Measurements from ENCODE around the gene DMXL2.
A peak's percentile ranks its signal among the peaks of the same experiment; 100 is the strongest.
"Not testable (repeated sequence)": the region's sequence is repeated elsewhere in the genome, so short reads cannot be mapped to it uniquely, and the experiment has no call there.

The DMXL2 gene

DNA sequence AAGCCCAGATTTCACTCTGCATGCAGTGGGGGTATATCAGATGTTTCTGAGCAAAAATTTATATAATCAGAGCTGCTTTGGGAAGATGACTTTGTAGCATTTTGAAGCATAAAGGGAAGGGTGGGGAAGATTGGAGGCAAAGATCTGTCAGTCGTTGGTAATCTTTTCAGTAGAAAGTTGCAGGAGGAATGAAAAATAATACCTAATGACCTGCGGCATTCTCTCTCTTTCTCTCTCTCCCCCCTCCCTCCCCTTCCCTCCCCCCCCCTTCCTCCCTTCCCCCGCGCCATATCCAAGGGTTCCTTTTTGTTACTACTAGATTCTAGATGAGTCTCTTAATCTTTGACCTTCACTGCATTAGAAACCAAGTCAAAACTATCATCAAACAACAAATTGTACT lies 1.5 kb upstream of the DMXL2 start:
- DNase-seq (ENCODE audit: low read depth in 2 of 2) = no peak

DNA sequence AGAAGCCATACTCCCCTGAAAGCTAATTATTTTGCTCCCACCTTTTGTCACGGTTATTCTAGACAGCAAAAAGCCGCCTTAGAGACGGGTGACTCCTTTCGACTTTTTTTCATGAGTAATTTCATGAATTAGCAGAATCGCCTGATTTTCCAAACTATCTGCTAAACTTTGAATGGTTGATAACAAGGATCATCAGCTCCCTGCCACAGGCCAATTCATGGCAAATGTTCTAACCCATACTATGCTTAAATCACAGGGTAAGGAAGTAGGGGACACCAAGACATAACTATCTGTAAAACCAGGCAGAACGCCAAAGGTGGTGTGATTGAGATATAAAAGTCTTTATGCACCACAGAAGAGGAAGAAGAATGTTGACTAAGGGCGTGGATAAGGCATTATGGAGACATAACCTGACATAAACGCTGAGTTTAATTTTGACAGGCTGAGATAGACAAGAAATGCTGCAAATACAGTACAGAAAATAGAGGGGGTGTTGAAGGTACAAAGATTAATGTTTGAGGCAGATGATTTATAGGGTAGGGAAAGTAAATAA lies 891 bp upstream of the DMXL2 start:
- DNase-seq (ENCODE audit: low read depth in 2 of 2) = no peak

DNA sequence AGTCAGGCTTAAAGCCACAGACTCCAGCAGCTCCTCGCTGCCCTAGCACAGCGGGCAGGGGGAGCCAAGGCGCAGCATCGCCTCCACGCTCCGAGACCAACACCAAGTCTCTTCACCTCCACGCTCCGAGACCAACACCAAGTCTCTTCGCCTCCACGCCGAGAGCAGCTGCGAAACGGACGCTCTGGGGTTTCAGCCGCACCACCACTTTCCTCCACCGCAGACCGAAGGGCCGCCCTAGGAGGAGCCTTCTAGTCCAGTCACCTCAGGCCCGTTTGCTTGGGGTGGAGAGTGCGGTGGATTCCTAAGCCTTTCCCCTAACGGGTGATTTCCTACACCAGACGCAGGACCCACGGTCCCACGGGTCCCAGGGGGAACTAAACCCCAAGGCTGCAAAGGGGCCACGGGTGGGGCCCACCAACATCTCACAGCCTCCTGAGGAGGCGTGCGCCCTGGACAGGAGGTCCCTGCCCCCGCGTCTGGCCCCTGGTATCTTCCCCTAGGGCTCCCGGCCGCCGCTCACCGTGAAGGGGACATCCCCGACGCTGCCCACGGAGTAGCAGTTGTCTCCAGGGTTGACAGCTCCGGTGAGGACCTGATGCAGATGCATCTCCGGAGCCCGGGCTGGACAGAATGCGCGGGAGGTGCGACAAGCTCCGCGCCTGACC lies 501 bp downstream of the DMXL2 start:
- peak; percentile 22 to 35 for DNase-seq (ENCODE audit: low read depth in 2 of 2)

DNA sequence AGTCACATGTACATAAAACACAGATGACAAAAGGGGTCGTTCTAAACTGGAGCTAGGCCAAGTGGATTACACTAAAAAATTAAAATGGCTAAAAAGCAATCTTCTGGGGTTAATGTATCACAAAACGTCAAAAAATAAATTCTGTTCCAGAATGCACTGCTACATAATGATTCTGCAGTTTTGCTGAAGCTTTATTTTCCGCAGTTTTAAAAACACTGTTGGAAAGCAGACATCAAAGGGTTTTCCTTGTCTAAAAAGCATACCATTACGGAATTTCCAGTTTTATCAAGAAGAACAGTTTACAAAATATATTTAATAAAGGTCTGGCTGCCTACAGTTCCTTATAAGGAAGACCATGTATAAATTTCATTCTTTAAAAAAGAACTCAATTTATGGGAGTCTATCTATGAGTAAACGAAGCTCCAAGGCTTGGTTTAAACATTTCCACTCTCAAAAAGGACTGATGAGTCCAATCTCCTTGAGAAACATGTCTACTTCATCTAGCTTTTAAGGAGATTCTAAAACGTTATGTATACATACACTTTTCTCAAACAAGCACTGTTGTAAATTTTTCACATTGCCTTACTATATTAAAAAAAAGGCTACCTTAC lies 1.3 kb downstream of the DMXL2 start:
- no peak for DNase-seq (ENCODE audit: low read depth in 2 of 2)

DNA sequence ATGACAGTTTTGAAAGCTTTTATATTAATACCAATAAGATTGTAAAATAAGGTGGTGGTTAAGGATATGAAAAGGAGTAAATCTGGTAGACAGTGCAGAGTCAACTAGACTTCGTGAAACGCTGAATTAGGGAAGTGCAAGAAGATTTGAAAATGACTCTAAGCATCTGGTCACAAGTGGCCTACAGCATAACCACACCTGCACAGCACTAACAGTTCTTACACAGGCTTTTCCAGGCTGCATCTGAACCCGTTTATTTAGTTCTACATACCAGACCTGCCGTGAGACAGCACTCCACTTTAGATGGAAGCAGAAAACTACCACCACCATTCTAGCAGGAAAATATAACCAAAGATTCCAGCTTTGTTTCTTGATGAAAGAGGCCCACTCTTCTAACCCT lies 1.9 kb downstream of the DMXL2 start:
- no peak for DNase-seq (ENCODE audit: low read depth in 2 of 2)

DNA sequence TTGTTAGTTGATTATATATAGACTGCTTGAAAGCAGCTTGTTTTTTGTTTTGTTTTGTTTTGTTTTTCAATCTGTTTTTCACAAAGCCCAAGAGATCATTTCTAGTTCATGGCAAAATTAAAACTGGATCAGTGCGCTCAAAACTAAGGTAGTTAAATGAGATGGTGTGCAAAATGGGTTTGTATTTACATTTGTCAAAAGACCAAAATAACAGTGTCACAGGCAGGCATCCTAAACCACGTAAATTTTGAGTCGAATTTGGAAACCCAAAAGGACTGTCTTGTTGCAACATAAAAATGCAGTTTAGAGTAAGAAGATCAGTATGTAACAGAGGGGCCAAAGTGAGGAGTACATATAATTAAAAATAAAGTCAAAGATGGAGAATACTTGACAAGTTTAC lies 2.4 kb downstream of the DMXL2 start:
- no peak for DNase-seq (ENCODE audit: low read depth in 2 of 2)

DNA sequence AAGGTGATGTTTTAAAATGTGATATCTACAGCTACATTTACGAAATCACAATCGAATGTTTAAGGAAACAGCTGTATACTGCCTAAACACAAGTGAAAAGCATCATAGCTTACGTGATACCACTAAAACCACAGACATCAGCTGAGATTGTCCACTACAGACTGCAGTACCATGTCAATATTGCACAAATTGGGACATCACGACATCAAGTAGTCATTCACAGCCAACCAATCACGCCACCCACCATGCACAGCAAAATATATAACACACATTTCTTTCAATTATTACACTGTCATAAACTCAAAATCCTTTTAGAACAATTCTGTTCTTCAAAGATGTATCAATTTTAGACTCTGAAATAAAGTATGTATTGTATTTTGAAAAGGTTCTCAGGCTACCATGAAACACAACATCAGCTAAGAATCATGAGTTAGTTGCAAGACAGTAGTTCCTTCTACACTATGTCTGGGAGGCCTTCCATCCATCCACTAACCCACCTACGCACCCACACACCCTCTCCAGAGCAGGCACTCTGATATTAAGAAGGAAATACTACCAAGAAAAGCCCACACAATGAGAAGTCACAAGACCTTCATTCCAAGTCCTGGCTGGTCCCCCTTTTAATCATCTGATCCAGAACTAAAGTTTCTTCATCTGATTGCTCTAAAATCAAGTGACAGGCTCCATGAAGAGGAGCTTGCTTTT lies 3.1 kb downstream of the DMXL2 start:
- DNase-seq (ENCODE audit: low read depth in 2 of 2) = no peak

DNA sequence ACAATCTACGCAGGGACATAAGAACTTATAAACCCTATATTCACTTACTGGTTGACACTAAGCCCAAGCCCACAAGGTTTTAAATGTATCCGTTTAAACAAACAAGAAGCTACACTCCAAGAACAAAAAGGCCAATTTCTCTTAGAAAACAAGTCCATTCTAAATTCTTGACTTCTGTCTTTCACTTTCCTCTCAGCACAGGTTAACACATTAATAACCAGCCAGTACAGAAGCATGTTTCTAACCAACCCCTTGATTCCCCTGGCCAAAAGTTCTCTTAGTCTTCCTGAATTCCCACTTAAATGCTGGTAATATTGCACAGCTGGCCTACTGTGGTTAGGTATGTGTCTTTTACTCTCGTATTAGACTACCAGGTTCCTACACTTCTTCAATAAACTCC lies 4.7 kb downstream of the DMXL2 start:
- no peak for DNase-seq (ENCODE audit: low read depth in 2 of 2)

DNA sequence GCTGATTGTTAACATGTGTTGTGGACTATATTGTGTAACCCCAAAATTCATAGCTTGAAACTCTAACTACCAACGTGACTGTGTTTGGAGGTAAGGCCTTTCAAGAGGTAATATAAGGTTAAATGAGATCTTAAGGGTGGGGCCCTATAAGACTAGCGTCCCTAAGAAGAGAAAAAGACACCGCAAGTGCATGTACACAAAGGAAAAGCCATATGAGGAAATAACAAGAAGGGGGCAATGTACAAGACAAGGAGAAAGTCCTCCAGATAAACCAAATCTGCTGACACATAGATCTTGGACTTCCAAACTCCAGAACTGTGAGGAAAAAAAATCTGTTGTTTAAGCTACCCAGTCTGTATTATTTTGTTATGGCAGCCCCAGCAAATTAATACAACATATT lies 8.6 kb downstream of the DMXL2 start:
- no peak for DNase-seq (ENCODE audit: low read depth in 2 of 2)

DNA sequence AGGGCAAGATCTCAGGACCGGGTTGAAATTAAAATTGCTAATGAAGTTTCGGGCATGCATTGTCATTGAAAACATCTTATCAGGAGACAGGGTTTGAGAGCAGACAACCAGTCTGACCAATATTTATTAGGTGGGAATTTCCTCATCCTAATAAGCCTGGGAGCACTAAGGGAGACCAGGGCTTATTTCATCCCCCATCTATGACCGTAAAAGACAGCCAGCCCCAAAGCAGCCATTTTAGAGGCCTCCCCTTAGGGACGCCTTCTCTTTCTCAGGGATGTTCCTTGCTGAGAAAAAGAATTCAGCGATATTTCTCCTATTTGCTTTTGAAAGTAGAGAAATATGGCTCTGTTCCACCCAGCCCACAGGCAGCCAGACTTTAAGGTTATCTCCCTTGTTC lies 9.9 kb downstream of the DMXL2 start:
- DNase-seq (ENCODE audit: low read depth in 2 of 2) = not testable (repeated sequence)

DNA sequence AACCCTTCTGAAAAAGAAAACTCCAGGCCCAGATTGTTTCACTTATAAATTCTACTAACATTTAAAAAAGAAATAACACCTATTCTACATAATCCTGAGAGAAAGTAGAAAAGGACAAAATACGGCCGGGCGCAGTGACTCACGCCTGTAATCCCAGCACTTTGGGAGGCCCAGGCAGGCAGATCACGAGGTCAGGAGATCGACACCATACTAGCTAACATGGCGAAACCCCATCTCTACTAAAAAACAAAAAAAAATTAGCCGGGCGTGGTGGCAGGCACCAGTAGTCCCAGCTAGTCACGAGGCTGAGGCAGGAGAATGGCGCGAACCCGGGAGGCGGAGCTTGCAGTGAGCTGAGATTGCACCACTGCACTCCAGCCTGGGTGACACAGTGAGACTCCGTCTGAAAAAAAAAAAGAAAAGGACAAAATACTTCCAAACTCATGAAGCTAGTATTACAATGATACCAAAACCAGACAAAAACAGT lies 19.1 kb downstream of the DMXL2 start:
- not testable (repeated sequence) for DNase-seq (ENCODE audit: low read depth in 2 of 2)

DNA sequence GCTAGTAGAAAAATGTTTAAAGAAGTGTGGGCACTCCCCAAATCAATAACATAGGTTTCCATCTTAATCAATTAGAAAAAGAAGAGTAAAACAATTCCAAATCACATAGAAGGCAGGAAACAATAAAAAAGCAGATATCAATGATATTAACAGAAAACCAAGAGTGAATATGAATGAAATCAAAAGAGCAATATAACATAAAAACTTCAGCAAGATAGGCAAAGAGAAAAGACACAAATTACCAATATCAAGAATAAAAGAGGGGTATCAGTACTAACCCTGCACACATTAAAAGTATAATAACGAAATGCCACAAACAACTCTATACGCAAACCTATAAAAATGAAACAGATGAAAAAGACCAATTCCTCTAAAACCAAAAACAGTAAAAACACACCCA lies 19.6 kb downstream of the DMXL2 start:
- DNase-seq (ENCODE audit: low read depth in 2 of 2) = no peak

DNA sequence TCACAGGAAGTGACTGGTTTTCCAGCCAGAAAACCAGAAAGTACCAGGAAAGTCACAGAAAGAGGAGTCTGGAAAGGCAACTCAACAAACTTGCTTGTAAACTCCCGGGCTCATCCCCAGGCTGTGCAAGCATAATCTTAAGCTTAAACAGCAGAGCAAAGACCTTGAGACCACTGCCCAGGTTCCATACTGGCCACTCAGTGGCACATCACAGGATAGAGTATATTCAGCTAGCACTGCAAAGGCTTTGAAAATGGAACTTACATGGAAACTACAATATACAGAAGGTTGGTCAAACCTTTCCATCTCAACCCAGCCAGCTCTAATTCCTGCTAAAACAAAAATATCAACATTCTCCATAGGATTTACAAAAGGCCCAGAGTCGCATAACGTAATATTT lies 20.1 kb downstream of the DMXL2 start:
- no peak for DNase-seq (ENCODE audit: low read depth in 2 of 2)

DNA sequence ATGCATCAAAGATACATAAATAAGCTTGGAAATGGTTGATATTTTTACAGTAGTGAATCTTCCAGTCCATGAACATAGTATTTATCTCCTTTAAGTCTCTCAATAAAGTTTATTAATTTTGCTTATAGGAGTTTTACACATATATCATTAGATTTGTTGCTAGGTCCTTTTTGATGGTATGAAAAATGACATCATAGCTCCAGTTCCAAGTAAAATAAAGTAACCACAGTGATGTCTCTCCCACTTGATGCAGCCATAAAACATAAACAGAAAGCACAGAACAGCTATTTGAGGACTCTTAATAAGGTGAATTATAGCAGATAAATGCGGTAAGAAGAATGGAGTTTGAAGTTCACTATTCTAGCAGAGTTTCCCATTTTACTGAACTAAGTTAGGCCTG lies 20.8 kb downstream of the DMXL2 start:
- no peak for DNase-seq (ENCODE audit: low read depth in 2 of 2)

DNA sequence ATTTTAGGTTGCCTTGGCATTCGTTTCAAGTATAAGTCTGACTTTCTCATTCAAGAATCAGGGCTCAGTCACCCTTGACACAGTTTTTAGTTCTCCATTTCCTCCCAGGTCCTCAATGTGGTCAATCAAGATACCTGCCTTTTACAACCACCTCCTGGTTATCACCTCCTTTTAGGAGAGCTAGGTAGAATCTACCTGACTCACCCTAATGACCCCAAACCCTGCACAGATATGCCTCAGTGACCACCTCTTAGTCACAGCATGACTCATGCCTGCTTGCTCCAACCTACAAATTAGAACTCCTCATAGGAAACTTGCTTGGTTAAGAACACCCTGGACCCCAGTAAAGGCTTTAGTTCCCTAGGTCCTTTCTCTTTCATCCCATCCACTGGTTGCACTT lies 22.5 kb downstream of the DMXL2 start:
- DNase-seq (ENCODE audit: low read depth in 2 of 2) = no peak

DNA sequence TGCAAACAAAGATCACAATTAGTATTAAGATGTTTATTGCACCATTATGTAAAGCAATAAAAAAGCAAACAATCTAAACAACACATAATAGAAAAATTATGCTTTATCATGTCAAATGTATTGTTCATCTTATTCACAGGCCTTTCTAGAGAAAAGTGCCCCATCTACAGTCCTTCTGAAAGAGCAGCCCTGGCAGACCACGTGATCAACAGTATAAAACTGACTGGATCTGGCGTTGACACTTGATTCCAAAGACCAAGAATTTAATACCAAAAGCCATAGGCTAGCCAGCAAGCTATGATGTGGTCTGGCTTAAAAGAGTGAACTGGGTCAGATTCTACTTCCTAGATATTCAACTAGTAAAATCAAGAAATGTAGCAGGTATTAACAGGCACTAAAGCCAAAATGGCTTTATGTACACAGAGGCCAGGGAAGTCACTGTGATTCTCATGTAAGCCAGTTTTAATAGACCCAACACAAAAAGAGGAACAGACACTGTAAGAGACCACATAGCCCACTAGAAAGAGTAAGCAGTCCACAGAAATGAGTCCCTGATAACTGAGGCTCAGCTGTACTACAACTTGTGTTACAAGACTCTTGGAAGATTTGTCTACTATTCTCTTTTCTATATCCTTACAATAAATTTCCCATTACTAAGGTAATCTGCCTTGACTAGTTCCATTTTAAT lies 32.5 kb downstream of the DMXL2 start:
- no peak for DNase-seq (ENCODE audit: low read depth in 2 of 2)

DNA sequence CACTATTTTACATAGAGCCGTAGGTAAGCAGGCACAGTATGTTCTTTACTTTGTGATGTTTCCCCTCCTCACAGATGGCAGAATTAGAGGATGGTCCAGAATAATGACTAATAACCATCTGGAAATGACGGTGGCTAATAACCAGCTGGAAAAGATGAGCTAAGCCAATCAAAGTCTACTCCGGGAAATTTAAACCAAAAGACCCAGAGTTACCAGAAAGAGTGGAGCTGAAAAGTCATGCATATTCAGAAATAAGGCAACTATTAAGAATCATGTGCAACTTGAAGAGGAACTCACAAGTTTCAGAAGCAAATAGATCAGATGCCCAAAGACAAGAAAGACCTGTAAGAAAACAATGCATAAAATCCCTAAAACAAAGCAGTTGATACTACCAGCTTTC lies 33.6 kb downstream of the DMXL2 start:
- DNase-seq (ENCODE audit: low read depth in 2 of 2) = no peak

DNA sequence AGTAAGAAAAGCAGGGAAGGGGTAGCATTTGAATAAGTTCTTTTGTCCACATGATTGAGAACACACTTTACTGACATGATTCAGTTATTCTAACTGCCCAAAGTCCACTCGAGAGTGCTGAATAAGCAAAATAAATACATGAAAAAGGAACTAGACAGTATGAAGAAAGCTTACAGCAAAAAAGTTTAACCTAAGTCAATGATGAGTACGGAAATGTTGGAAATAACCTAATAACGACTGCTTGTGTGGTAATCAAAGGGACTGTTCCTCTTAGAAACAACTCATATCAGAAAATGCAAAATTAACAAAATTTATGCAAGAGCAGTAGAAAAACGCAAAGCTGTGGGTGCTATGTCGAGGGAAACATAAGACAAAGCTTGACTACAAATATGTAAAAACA lies 36.6 kb downstream of the DMXL2 start:
- no peak for DNase-seq (ENCODE audit: low read depth in 2 of 2)

DNA sequence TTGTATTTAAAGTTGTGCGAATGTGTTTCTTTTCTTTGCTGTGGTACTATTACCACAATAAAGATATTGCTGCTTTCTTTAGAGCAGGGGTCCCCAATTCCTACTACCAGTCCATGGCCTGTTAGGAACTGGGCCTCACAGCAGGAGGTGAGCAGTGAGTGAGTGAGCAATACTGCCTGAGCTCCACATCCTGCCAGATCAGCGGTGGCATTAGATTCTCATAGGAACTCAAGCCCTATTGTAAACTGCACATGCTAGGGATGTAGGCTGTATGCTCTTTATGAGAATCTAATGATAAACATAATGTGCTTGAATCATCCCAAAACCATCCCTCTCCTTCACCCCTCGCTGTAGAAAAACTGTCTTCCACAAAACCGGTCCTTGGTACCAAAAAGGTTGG lies 41.6 kb downstream of the DMXL2 start:
- DNase-seq (ENCODE audit: low read depth in 2 of 2) = no peak

DNA sequence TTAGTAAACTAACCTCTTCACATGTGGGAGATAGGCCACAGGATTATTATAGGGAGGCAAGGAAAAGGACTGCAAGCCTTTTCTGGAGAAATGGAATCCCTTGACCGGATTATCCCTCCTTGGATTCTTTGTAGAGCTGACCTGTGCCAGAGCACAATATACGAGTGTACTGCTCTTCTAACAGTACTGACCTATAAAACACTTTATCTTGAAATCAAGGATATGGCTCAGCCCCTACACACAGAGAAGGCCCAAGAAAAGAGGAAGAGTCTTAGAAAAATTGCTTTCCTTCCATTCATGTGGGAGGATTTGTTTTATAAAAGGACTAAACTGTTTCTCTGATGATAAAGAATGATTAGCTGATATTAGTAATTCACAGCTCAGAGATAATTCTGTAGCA lies 42.2 kb downstream of the DMXL2 start:
- no peak for DNase-seq (ENCODE audit: low read depth in 2 of 2)

DNA sequence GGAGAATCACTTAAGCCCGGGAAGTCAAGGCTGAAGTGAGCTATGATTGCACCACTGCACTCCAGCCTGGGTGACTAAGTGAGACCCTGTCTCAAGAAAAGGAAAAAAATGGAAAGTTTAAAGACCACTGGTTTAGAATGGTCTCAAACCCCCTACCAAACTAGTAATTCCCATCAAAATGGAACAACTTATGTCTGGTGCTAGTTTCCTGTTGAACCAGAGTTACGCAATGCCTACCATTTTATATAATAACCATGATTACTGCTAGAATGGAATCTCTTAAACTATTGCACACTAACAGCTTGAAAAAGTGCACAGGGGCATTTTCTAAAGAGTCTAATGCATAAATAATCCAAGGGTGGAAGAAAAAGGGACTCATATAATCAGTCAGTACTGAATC lies 43.6 kb downstream of the DMXL2 start:
- DNase-seq (ENCODE audit: low read depth in 2 of 2) = no peak

DNA sequence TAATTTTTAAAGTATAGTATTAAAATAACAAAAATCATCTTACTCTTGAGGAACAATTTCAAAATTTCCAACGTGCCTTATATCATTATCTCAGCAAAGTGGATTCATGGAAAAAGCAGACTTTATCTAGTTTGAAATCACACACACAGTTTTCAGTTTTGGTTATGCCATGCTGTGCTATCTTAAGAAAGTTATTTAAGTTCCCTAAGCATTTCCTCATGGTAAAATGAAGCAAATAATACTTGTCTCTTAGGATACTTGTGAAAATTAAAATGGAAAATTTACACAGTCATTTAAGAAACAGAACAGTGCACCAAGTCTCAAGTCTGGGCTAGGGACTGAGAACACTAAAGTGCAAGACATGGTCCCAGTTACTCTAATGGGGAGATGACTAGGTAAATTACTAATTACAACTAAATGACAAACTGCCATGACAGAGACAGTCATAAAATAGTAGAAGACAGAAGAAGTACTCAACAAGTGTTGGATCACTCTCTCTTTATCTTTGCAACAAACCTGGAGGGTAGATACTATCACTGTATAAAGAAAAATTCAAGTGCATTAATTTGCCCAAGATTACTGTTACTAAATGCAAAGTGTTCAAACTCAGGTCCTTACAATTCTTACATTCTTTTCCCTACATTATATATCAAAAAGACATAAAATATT lies 44.8 kb downstream of the DMXL2 start:
- DNase-seq (ENCODE audit: low read depth in 2 of 2) = no peak
